Natural killer cell (primary cell): ENCODE results near the gene P4HTM. TPM values are rescaled to one million over a fixed set of nuclear protein-coding genes. Genes with fewer than 3 reads are reported as not detected.

Source experiments
- ATAC-seq, 3 donors: fragments of 150-1000 bp in 2 of 3; fragments of 200-7000 bp in 1 of 3; cut with Tn5 transposase; 1 replicate in 1 of 3; 2 replicates in 2 of 3; pipeline ENCODE4 v1.10.0; 2021; ENCODE audit warnings: mild to moderate bottlenecking in 2 of 3, moderate library complexity in 2 of 3
- DNase-seq, 2 donors: peaks; one replicate each; pipeline versions ENCODE4 v3.0.0 to v3.0.0-alpha.2; 2013 to 2021; ENCODE audit warnings: mixed read lengths in 1 of 2
- H3K27ac ChIP-seq: one replicate; pipeline ENCODE4 v1.5.1; 2013; ENCODE audit warnings: mild to moderate bottlenecking, low read length
- H3K27me3 ChIP-seq: one replicate; pipeline ENCODE4 v1.6.1; 2013; ENCODE audit warnings: low read length; ENCODE audit not compliant: control insufficient read depth, insufficient read depth
- H3K36me3 ChIP-seq: one replicate; pipeline ENCODE4 v1.6.1; 2013; ENCODE audit warnings: low read length; ENCODE audit not compliant: control insufficient read depth, insufficient read depth
- H3K4me1 ChIP-seq: one replicate; pipeline ENCODE4 v1.6.1; 2013; ENCODE audit warnings: low read length; ENCODE audit not compliant: control insufficient read depth, insufficient read depth
- H3K4me3 ChIP-seq: one replicate; pipeline ENCODE4 v1.5.1; 2013; ENCODE audit warnings: low read length
- H3K9me3 ChIP-seq: one replicate; pipeline ENCODE4 v1.6.1; 2013; ENCODE audit warnings: low read length; ENCODE audit not compliant: control insufficient read depth, insufficient read depth
- H3K27ac Mint-ChIP-seq, 2 donors: one replicate each; pipeline ENCODE4 v1.8.0; 2022; ENCODE audit warnings: mild to moderate bottlenecking in 2 of 2, mixed read lengths in 2 of 2, moderate library complexity in 1 of 2
- H3K27me3 Mint-ChIP-seq, 2 donors: one replicate each; pipeline ENCODE4 v1.8.0; 2022; ENCODE audit warnings: low read depth in 2 of 2, mixed read lengths in 2 of 2
- H3K36me3 Mint-ChIP-seq: one replicate; pipeline ENCODE4 v1.8.0; 2022; ENCODE audit warnings: mixed read lengths
- H3K4me1 Mint-ChIP-seq, 2 donors: one replicate each; pipeline ENCODE4 v1.8.0; 2022; ENCODE audit warnings: mixed read lengths in 2 of 2
- H3K4me3 Mint-ChIP-seq: one replicate; pipeline ENCODE4 v1.8.0; 2022; ENCODE audit warnings: mild to moderate bottlenecking, moderate library complexity, mixed read lengths
- H3K9me3 Mint-ChIP-seq, 2 donors: one replicate each; pipeline ENCODE4 v1.8.0; 2022; ENCODE audit warnings: mixed read lengths in 2 of 2
- CTCF ChIP-seq: fragments of 200-600 bp; IDR thresholded peaks from one replicate; pipeline ENCODE4 v1.8.0; 2022; ENCODE audit warnings: antibody characterized with exemption
- WGBS: methylation state at CpG from one replicate; pipeline ENCODE4 v1.1.7; 2013; ENCODE audit warnings: missing lambda C conversion rate; ENCODE audit not compliant: insufficient coverage; 5-methylcytosine and 5-hydroxymethylcytosine counted together
- intact Hi-C: fragments of 100-400 bp; cut with micrococcal nuclease; formaldehyde crosslinking; loops from one replicate; pipeline ENCODE4 v1.14.2; 2022
- total RNA-seq, 4 donors: library from RNA; stranded (reverse); fragments of 120-200 nt in 1 of 4; gene quantifications; one replicate each; pipeline versions ENCODE4 v1.2.3 to v1.2.4, GENCODE V29; 2013 to 2022

P4HTM gene
- 10 to 100 TPM; 28.8 to 31.3 (median 30.6) TPM for total RNA-seq
- 33.8 TPM for total RNA-seq (2013)

GRCh38 chr3:48989796-48990635 lies at the start of gene P4HTM:
P4HTM (plus strand) TSS chr3:48990241; CDS start chr3:48990257, 16 bp downstream.
- DNase-seq (peak; percentile 64 to 85), ATAC-seq (peak; percentile 65 to 77 (median 73))
- Mint-ChIP-seq H3K4me1 (peaks cover 28 to 49% of the 10 kb centered on the region in 2 donors), H3K36me3 (no peaks in the 10 kb centered on the region), H3K4me3 (peak within 1 kb of the TSS; percentile 90), H3K27me3 (no peaks in the 10 kb centered on the region), H3K9me3 (no peaks in the 10 kb centered on the region), H3K27ac (peak within 1 kb of the TSS; percentile 73 to 89)
- Histone ChIP-seq H3K36me3 (peaks cover 2% of the 10 kb centered on the region), H3K27me3 (no peaks in the 10 kb centered on the region), H3K4me3 (peak within 1 kb of the TSS; percentile 75), H3K4me1 (peaks cover 26% of the 10 kb centered on the region), H3K9me3 (no peaks in the 10 kb centered on the region), H3K27ac (peak within 1 kb of the TSS; percentile 62)
- WGBS, result under 1% methylated on average over 91 of the region's 91 CpGs
- no peak for TF ChIP-seq CTCF
- intact Hi-C loops, result loop anchor here (2.0 to 5.0 kb wide), 3 partner anchors 17 to 457 kb away; partner anchors contain the start of genes NDUFAF3 and WDR6

- no peak for TF ChIP-seq CTCF
- no peaks in the 10 kb centered on the region for H3K9me3 Mint-ChIP-seq
- Histone ChIP-seq H3K36me3 (peaks cover 7% of the 10 kb centered on the region), H3K27ac (no peak overlapping the region), H3K27me3 (no peaks in the 10 kb centered on the region), H3K4me1 (no peaks in the 10 kb centered on the region), H3K9me3 (no peaks in the 10 kb centered on the region), H3K4me3 (no peak overlapping the region)
- no peaks in the 10 kb centered on the region for H3K27me3 Mint-ChIP-seq
- no peak overlapping the region for H3K4me3 Mint-ChIP-seq
- 76% methylated on average over 2 of the region's 2 CpGs for WGBS
- peak overlapping the region; percentile 50 to 72 for H3K27ac Mint-ChIP-seq
- DNase-seq, result no peak
- ATAC-seq, result no peak
- H3K36me3 Mint-ChIP-seq, result no peaks in the 10 kb centered on the region
- intact Hi-C loops, result no loop called here
- H3K4me1 Mint-ChIP-seq, result peaks cover 27 to 39% of the 10 kb centered on the region in 2 donors
These were observed 44.6 kb upstream of the P4HTM start for GRCh38 chr3:48945432-48945831.

GRCh38 chr3:48945891-48946549 lies 44.0 kb upstream of the P4HTM start:
- H3K4me3 Mint-ChIP-seq, result no peak overlapping the region
- no peak for DNase-seq
- no peaks in the 10 kb centered on the region for H3K9me3 Mint-ChIP-seq
- H3K4me1 Mint-ChIP-seq, result peaks cover 27 to 39% of the 10 kb centered on the region in 2 donors
- H3K27ac Mint-ChIP-seq, result peak overlapping the region; percentile 50 to 72
- intact Hi-C loops, result no loop called here
- H3K27me3 ChIP-seq, result no peaks in the 10 kb centered on the region
- no peaks in the 10 kb centered on the region for H3K4me1 ChIP-seq
- no peak overlapping the region for H3K4me3 ChIP-seq
- H3K36me3 Mint-ChIP-seq, result no peaks in the 10 kb centered on the region
- ATAC-seq, result no peak
- no peaks in the 10 kb centered on the region for H3K9me3 ChIP-seq
- WGBS, result 91% methylated on average over 4 of the region's 4 CpGs
- no peaks in the 10 kb centered on the region for H3K27me3 Mint-ChIP-seq
- TF ChIP-seq CTCF, result no peak
- H3K27ac ChIP-seq, result no peak overlapping the region
- peaks cover 7% of the 10 kb centered on the region for H3K36me3 ChIP-seq
